ENCODE data around the gene SOWAHA.

- TF ChIP-seq CTCF (conservative IDR thresholded peaks at IDR 0.05) = no peak
- no peak for TF ChIP-seq ZFX (IDR thresholded peaks at IDR 0.05)
Observed at GRCh38 chr5:132832612-132833011, 19.5 kb downstream of the SOWAHA start.

Data from C4-2B (cell line).